Pulmonary artery endothelial cell (primary cell): Measurements from ENCODE around the gene ATP6V1B1. TPM values are rescaled to one million over a fixed set of nuclear protein-coding genes. Genes with fewer than 3 reads are reported as not detected.

Experiments used
- DNase-seq: peaks from one replicate; pipeline ENCODE4 v3.0.0-alpha.2; 2011; ENCODE audit warnings: low read depth, low spot score
- total RNA-seq: library from RNA; depleted of rRNA; stranded (reverse); fragments of >200 nt; gene quantifications from 2 replicates; pipeline ENCODE4 v1.2.3, GENCODE V29; 2014

The ATP6V1B1 gene
- total RNA-seq, 1 donor from 2014 or later = not detected

- no peak for DNase-seq
Observed at GRCh38 chr2:70926042-70926441, 9.7 kb upstream of the ATP6V1B1 start.

GRCh38 chr2:70927138-70927537, 8.6 kb upstream of the ATP6V1B1 start:
- no peak for DNase-seq

- DNase-seq = no peak
Observed at GRCh38 chr2:70927641-70928040, 8.1 kb upstream of the ATP6V1B1 start.

GRCh38 chr2:70928366-70928765, 7.3 kb upstream of the ATP6V1B1 start:
- no peak for DNase-seq

- DNase-seq = no peak
Observed at GRCh38 chr2:70930371-70931329, 5.0 kb upstream of the ATP6V1B1 start.

GRCh38 chr2:70931376-70932000, 4.2 kb upstream of the ATP6V1B1 start:
- DNase-seq = no peak

GRCh38 chr2:70932631-70933230, 3.0 kb upstream of the ATP6V1B1 start:
- no peak for DNase-seq

GRCh38 chr2:70934981-70935380, 719 bp upstream of the ATP6V1B1 start:
- DNase-seq = no peak

- no peak for DNase-seq
Observed at GRCh38 chr2:70936165-70936978, 672 bp downstream of the ATP6V1B1 start.

GRCh38 chr2:70936979-70937811, 1.5 kb downstream of the ATP6V1B1 start:
- no peak for DNase-seq

- no peak for DNase-seq
Observed at GRCh38 chr2:70937866-70938585, 2.3 kb downstream of the ATP6V1B1 start.

- DNase-seq = no peak
Observed at GRCh38 chr2:70938586-70938950, 2.9 kb downstream of the ATP6V1B1 start.

GRCh38 chr2:70939001-70939838, 3.5 kb downstream of the ATP6V1B1 start:
- no peak for DNase-seq

- DNase-seq = no peak
Observed at GRCh38 chr2:70939839-70940580, 4.3 kb downstream of the ATP6V1B1 start.

- no peak for DNase-seq
Observed at GRCh38 chr2:70941186-70941585, 5.5 kb downstream of the ATP6V1B1 start.

- no peak for DNase-seq
Observed at GRCh38 chr2:70941701-70942100, 6.0 kb downstream of the ATP6V1B1 start.

- no peak for DNase-seq
Observed at GRCh38 chr2:70942396-70943204, 6.9 kb downstream of the ATP6V1B1 start.
